K562 (cell line): Measurements from ENCODE around the gene RASL11A. TPM values are rescaled to one million over a fixed set of nuclear protein-coding genes. Genes with fewer than 3 reads are reported as not detected.

Experiments used
- BCL6 ChIP-seq: fragments of 250-450 bp; sonication (Bioruptor Pico); IDR thresholded peaks from 2 replicates; pipeline ENCODE4 v1.4.0; 2020
- DPF2 ChIP-seq: fragments of 450-650 bp; IDR thresholded peaks from 2 replicates; pipeline ENCODE4 v1.6.1; 2016
- ETV5 ChIP-seq: sonication (generic); formaldehyde crosslinking; IDR thresholded peaks from 2 replicates; pipeline ENCODE4 v1.4.0; 2020; ENCODE audit warnings: low read depth, mild to moderate bottlenecking, missing genetic modification reagents
- FOXA3 ChIP-seq, 2 experiments: fragments of 450-650 bp in 1 of 2; sonication (generic) in 1 of 2; formaldehyde crosslinking; IDR thresholded peaks in 1 of 2; conservative IDR thresholded peaks in 1 of 2; 2 replicates each; pipeline versions ENCODE4 v1.4.0 to v1.8.0; 2020 to 2022; ENCODE audit warnings: mild to moderate bottlenecking in 2 of 2, missing genetic modification reagents in 1 of 2
- HMGXB4 ChIP-seq: sonication (generic); formaldehyde crosslinking; IDR thresholded peaks from 2 replicates; pipeline ENCODE4 v1.8.1; 2023; ENCODE audit warnings: mild to moderate bottlenecking, missing genetic modification reagents
- RBM15 ChIP-seq: fragments of 200-400 bp; formaldehyde crosslinking; IDR thresholded peaks from 2 replicates; pipeline ENCODE4 v1.6.1; 2018; ENCODE audit warnings: mild to moderate bottlenecking, low read length, moderate library complexity; ENCODE audit not compliant: insufficient read depth
- RREB1 ChIP-seq: fragments of 250-450 bp; sonication (Bioruptor Pico); IDR thresholded peaks from 2 replicates; pipeline ENCODE4 v1.4.0; 2020
- SAFB2 ChIP-seq: fragments of 200-400 bp; formaldehyde crosslinking; IDR thresholded peaks from 2 replicates; pipeline ENCODE4 v1.6.1; 2018; ENCODE audit warnings: borderline replicate concordance, low read length, low read depth, moderate library complexity; ENCODE audit not compliant: severe bottlenecking
- SETDB1 ChIP-seq: IDR thresholded peaks from one replicate; pipeline ENCODE4 v1.6.1; 2012; ENCODE audit warnings: low read length, control low read depth, inconsistent platforms
- TAL1 ChIP-seq: fragments of 450-650 bp; IDR thresholded peaks from 2 replicates; pipeline ENCODE4 v1.6.1; 2016; ENCODE audit warnings: mild to moderate bottlenecking
- TOE1 ChIP-seq, 2 experiments: fragments of 450-650 bp in 1 of 2; sonication (generic) in 1 of 2; formaldehyde crosslinking in 1 of 2; IDR thresholded peaks; 2 replicates each; pipeline versions ENCODE4 v1.7.1 to v1.8.0; 2016 to 2022; ENCODE audit warnings: borderline replicate concordance in 2 of 2, mild to moderate bottlenecking in 2 of 2, antibody characterized with exemption in 1 of 2, inconsistent platforms in 1 of 2, low read depth in 1 of 2, missing genetic modification reagents in 1 of 2, moderate library complexity in 1 of 2
- TRIM24 ChIP-seq, 2 experiments: fragments of 450-650 bp; IDR thresholded peaks; 2 replicates each; pipeline ENCODE4 v1.6.1; 2016
- ZKSCAN3 ChIP-seq: fragments of 250-450 bp; sonication (Bioruptor Pico); IDR thresholded peaks from 2 replicates; pipeline ENCODE4 v1.4.0; 2020
- ZNF644 ChIP-seq: fragments of 200-800 bp; sonication (Bioruptor generic); IDR thresholded peaks from 2 replicates; pipeline ENCODE4 v1.6.1; 2016; ENCODE audit warnings: low read depth, missing genetic modification characterization, missing compliant biosample characterization
- ZNF830 ChIP-seq: fragments of 250-450 bp; sonication (Bioruptor Pico); IDR thresholded peaks from 2 replicates; pipeline ENCODE4 v1.5.0; 2021; ENCODE audit warnings: mild to moderate bottlenecking
- polyA plus RNA-seq, 8 experiments: library from polyadenylated mRNA; depleted of rRNA in 4 of 8; stranded (reverse) in 5 of 8; unstranded in 3 of 8; fragments of >200 nt; fragmentation: Nextera tagmentation in 2 of 8; fragmentation: Illumina TruSeq in 1 of 8; extraction: Ambion mirVana in 2 of 8; extraction: Trizol in 1 of 8; gene quantifications; 2 replicates each; pipeline versions ENCODE4 v1.2.1 to v1.2.3, GENCODE V29; 2011 to 2014; ENCODE audit warnings: inconsistent platforms in 1 of 8, missing spikeins in 1 of 8
- total RNA-seq, 7 experiments: library from RNA; depleted of rRNA in 6 of 7; stranded (reverse); fragments of >200 nt in 6 of 7; fragmentation: Illumina TruSeq in 2 of 7; extraction: Trizol in 2 of 7; gene quantifications; 2 replicates each; pipeline versions ENCODE4 v1.2.1 to v1.2.3, GENCODE V29; 2011 to 2021; ENCODE audit warnings: low replicate concordance in 1 of 7
- TF ChIP-seq, protein P1 (sequence below): sonication (generic); formaldehyde crosslinking; IDR thresholded peaks from 2 replicates; pipeline ENCODE4 v1.8.0; 2023; ENCODE audit warnings: mild to moderate bottlenecking, missing genetic modification reagents

Gene RASL11A
- total and polyA plus RNA-seq, 9 of the 15 experiments (the other 6 are each of a cell fraction or from before 2014, with no cell fraction given) = 0.11 to 2.2 (median 1.5) TPM; not detected in 1

GRCh38 chr13:27270594-27271520 lies at the start of gene RASL11A (continued):
- TF ChIP-seq RREB1 (CRISPR knock-in tag) = no peak
- TF ChIP-seq ZNF830 = no peak
- TF ChIP-seq, protein P1, sequence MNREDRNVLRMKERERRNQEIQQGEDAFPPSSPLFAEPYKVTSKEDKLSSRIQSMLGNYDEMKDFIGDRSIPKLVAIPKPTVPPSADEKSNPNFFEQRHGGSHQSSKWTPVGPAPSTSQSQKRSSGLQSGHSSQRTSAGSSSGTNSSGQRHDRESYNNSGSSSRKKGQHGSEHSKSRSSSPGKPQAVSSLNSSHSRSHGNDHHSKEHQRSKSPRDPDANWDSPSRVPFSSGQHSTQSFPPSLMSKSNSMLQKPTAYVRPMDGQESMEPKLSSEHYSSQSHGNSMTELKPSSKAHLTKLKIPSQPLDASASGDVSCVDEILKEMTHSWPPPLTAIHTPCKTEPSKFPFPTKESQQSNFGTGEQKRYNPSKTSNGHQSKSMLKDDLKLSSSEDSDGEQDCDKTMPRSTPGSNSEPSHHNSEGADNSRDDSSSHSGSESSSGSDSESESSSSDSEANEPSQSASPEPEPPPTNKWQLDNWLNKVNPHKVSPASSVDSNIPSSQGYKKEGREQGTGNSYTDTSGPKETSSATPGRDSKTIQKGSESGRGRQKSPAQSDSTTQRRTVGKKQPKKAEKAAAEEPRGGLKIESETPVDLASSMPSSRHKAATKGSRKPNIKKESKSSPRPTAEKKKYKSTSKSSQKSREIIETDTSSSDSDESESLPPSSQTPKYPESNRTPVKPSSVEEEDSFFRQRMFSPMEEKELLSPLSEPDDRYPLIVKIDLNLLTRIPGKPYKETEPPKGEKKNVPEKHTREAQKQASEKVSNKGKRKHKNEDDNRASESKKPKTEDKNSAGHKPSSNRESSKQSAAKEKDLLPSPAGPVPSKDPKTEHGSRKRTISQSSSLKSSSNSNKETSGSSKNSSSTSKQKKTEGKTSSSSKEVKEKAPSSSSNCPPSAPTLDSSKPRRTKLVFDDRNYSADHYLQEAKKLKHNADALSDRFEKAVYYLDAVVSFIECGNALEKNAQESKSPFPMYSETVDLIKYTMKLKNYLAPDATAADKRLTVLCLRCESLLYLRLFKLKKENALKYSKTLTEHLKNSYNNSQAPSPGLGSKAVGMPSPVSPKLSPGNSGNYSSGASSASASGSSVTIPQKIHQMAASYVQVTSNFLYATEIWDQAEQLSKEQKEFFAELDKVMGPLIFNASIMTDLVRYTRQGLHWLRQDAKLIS = no peak
- no peak for TF ChIP-seq SETDB1
- TF ChIP-seq ETV5 = no peak
- TF ChIP-seq ZNF644 (tag) = no peak
- TF ChIP-seq BCL6 (CRISPR knock-in tag) = no peak
- TF ChIP-seq RBM15 = no peak
- TF ChIP-seq DPF2 = no peak
- TF ChIP-seq ZKSCAN3 (CRISPR knock-in tag) = no peak
- no peak for TF ChIP-seq TRIM24 (IDR thresholded peaks at IDR 0.05)
- no peak for TF ChIP-seq TAL1
- no peak for TF ChIP-seq TOE1 (IDR thresholded peaks at IDR 0.05; ENCODE audit: borderline replicate concordance)
- TF ChIP-seq TOE1 (CRISPR knock-in tag; IDR thresholded peaks at IDR 0.05; ENCODE audit: borderline replicate concordance, low read depth) = no peak
- no peak for TF ChIP-seq HMGXB4
- TF ChIP-seq SAFB2 = no peak
- no peak for TF ChIP-seq FOXA3 (CRISPR knock-in tag; conservative IDR thresholded peaks at IDR 0.05 in 1 of 2, IDR thresholded peaks at IDR 0.05 in 1 of 2)
